Spleen (tissue), 7 donors: Measurements from ENCODE around the gene SMAD3.

Source experiments
- POLR2A ChIP-seq, 3 donors: fragments of 450-650 bp; IDR thresholded peaks; one replicate each; pipeline ENCODE4 v1.5.1; 2017; ENCODE audit warnings: antibody characterized with exemption in 3 of 3, mild to moderate bottlenecking in 1 of 3
- POLR2AphosphoS5 ChIP-seq, 3 donors: sonication (generic); formaldehyde crosslinking; IDR thresholded peaks; one replicate each; pipeline ENCODE4 v1.5.1; 2017; ENCODE audit warnings: antibody characterized with exemption in 3 of 3
- TF ChIP-seq, protein P1 (sequence below), 11 experiments: fragments of 200-600 bp in 7 of 11; fragments of 450-650 bp in 4 of 11; sonication (generic) in 4 of 11; IDR thresholded peaks in 8 of 11; conservative IDR thresholded peaks in 3 of 11; 1 replicate in 7 of 11; 2 replicates in 4 of 11; pipeline versions ENCODE4 v1.4.0 to v1.8.0; 2016 to 2021; ENCODE audit warnings: antibody characterized with exemption in 11 of 11, inconsistent platforms in 4 of 11, mild to moderate bottlenecking in 1 of 11
- donor health status: DM: no; HTN: no; CAD: no; lungs with moderate emphysema.
- donor health status: DM: no; HTN: no; CAD: no.
- donor health status: DM: no; HTN: no; CAD: no.

DNA sequence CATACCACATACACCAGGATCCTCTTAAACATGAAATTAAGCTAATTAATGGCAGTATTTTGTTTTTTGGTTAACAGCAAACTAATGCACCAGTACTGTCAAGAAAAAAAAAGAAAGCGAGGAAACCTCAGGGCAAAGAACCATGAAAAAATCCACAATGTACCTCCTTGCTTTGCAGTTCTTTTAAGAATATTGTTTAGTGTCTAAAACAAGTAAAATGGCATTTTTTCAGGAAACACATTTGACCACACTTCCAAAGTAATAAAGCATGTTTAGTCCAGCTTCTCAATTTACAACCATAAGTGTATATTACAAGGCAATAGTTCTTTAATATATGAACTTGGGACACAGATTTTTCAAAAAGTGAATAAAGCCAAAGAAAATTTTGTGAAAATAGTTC lies 162.4 kb downstream of the SMAD3 start:
- TF ChIP-seq, protein P1, sequence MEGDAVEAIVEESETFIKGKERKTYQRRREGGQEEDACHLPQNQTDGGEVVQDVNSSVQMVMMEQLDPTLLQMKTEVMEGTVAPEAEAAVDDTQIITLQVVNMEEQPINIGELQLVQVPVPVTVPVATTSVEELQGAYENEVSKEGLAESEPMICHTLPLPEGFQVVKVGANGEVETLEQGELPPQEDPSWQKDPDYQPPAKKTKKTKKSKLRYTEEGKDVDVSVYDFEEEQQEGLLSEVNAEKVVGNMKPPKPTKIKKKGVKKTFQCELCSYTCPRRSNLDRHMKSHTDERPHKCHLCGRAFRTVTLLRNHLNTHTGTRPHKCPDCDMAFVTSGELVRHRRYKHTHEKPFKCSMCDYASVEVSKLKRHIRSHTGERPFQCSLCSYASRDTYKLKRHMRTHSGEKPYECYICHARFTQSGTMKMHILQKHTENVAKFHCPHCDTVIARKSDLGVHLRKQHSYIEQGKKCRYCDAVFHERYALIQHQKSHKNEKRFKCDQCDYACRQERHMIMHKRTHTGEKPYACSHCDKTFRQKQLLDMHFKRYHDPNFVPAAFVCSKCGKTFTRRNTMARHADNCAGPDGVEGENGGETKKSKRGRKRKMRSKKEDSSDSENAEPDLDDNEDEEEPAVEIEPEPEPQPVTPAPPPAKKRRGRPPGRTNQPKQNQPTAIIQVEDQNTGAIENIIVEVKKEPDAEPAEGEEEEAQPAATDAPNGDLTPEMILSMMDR (IDR thresholded peaks at IDR 0.05 in 8 of 11, conservative IDR thresholded peaks at IDR 0.05 in 3 of 11) = no peak
- TF ChIP-seq POLR2AphosphoS5 (IDR thresholded peaks at IDR 0.05) (no peak), POLR2A (IDR thresholded peaks at IDR 0.05) (no peak)
